ENCODE measurements around the gene GRK3. TPM values are rescaled to one million over a fixed set of nuclear protein-coding genes. Genes with fewer than 3 reads are reported as not detected.

Gene GRK3
- total and polyA plus RNA-seq, 10 of the 15 experiments (the other 5 are each of a cell fraction or from before 2014, with no cell fraction given): 3.1 to 35.1 (median 14.7) TPM

- intact Hi-C loops (cut with micrococcal nuclease; ENCODE audit: unreplicated experiment) (no loop called here), in situ Hi-C loops (cut with MboI) (no loop called here)
- no peak overlapping the region for H3K4me2 ChIP-seq (ENCODE audit: control insufficient read depth, insufficient read depth)
- ATAC-seq: no peak
- H3K79me2 ChIP-seq (ENCODE audit: control insufficient read depth, insufficient read depth, low read length): peaks cover 4% of the 10 kb centered on the region; the same call in 1 of the 2 replicates
- WGBS (ENCODE audit: insufficient coverage, insufficient replicate concordance, low lambda C conversion rate, missing lambda C conversion rate): 77% methylated on average over 6 of the region's 6 CpGs
- H3K4me3 ChIP-seq: no peak overlapping the region
- H3K36me3 ChIP-seq (ENCODE audit: control insufficient read depth in 2 of 2, insufficient read depth in 2 of 2, low read length in 1 of 2): no peaks in the 10 kb centered on the region; a peak in 1 of 4 replicates
- ChIA-PET CTCF (interaction anchor here (0.8 to 2.5 kb wide), 6 partner anchors 9 to 78 kb away, joined by 3 to 16 read pairs (median 4); no protein-coding TSS in a partner anchor), SMC1A (ENCODE audit: uncharacterized antibody, unreplicated experiment) (interaction anchor here (0.9 to 6.5 kb wide), 10 partner anchors 9 to 101 kb away, joined by 3 to 58 read pairs (median 7); no protein-coding TSS in a partner anchor), POLR2A (interaction anchor here (0.9 to 1.2 kb wide), 3 partner anchors 10 to 101 kb away, joined by 3 to 4 read pairs (median 3); no protein-coding TSS in a partner anchor), RAD21 (ENCODE audit: unreplicated experiment) (interaction anchor here (1.3 to 5.0 kb wide), 4 partner anchors 11 to 101 kb away, joined by 6 to 34 read pairs (median 14); no protein-coding TSS in a partner anchor)
- FAIRE-seq: no peak
- BruUV-seq (replicated peaks): TSS peak; percentile 16
- H3K4me1 ChIP-seq (ENCODE audit: control insufficient read depth, insufficient read depth, low read length): peaks cover 13% of the 10 kb centered on the region; the same call in 1 of the 2 replicates
- H4K20me1 ChIP-seq (ENCODE audit: control insufficient read depth, insufficient read depth): no peaks in the 10 kb centered on the region
- no peak overlapping the region for H3K9ac ChIP-seq (ENCODE audit: control insufficient read depth, insufficient read depth, low read length)
- H3K27me3 ChIP-seq (replicated peaks in 1 of 2; ENCODE audit: control insufficient read depth in 2 of 2, insufficient read depth in 2 of 2, low read length in 1 of 2): no peaks in the 10 kb centered on the region
- no peak overlapping the region for H2AFZ ChIP-seq (ENCODE audit: control insufficient read depth, low read depth, low read length)
- no peak for DNase-seq (ENCODE audit: low read depth, low spot score)
- no peak for TF ChIP-seq SMAD1 (IDR thresholded peaks at IDR 0.05; ENCODE audit: low read depth, partially characterized antibody)
- no peaks in the 10 kb centered on the region; the same call in 1 of the 3 replicates for H3K9me3 ChIP-seq (replicated peaks; ENCODE audit: control insufficient read depth, insufficient read depth, low read length)
- H3K27ac ChIP-seq (ENCODE audit: control insufficient read depth, insufficient read depth): no peak overlapping the region
Measured at GRCh38 chr22:25645266-25645665, 80.8 kb downstream of the GRK3 start.

GRCh38 chr22:25645964-25646363 lies 81.5 kb downstream of the GRK3 start:
- no peak overlapping the region for H3K4me2 ChIP-seq (ENCODE audit: control insufficient read depth, insufficient read depth)
- H2AFZ ChIP-seq (ENCODE audit: control insufficient read depth, low read depth, low read length): no peak overlapping the region
- H4K20me1 ChIP-seq (ENCODE audit: control insufficient read depth, insufficient read depth): no peaks in the 10 kb centered on the region
- SMC1A ChIA-PET (ENCODE audit: uncharacterized antibody, unreplicated experiment): interaction anchor here (0.7 to 6.5 kb wide), 7 partner anchors 11 to 102 kb away, joined by 3 to 58 read pairs (median 7); no protein-coding TSS in a partner anchor
- peaks cover 4% of the 10 kb centered on the region; the same call in 1 of the 2 replicates for H3K79me2 ChIP-seq (ENCODE audit: control insufficient read depth, insufficient read depth, low read length)
- RAD21 ChIA-PET (ENCODE audit: unreplicated experiment): interaction anchor here (2.9 to 3.0 kb wide), 2 partner anchors 10 to 102 kb away, joined by 12 to 17 read pairs; no protein-coding TSS in a partner anchor
- H3K9ac ChIP-seq (ENCODE audit: control insufficient read depth, insufficient read depth, low read length): no peak overlapping the region
- intact Hi-C loops (cut with micrococcal nuclease; ENCODE audit: unreplicated experiment): no loop called here
- CTCF ChIA-PET: interaction anchor here (1.1 to 2.5 kb wide), 3 partner anchors 11 to 78 kb away, joined by 3 to 16 read pairs (median 4); no protein-coding TSS in a partner anchor
- no peak for TF ChIP-seq ZBTB11 (CRISPR knock-in tag; IDR thresholded peaks at IDR 0.05)
- H3K4me3 ChIP-seq: no peak overlapping the region
- no peak overlapping the region for H3K27ac ChIP-seq (ENCODE audit: control insufficient read depth, insufficient read depth)
- 94% methylated on average over 1 of the region's 1 CpG for WGBS (ENCODE audit: insufficient coverage, insufficient replicate concordance, low lambda C conversion rate, missing lambda C conversion rate)
- FAIRE-seq (no peak), DNase-seq (ENCODE audit: low read depth, low spot score) (no peak), ATAC-seq (no peak)
- no peaks in the 10 kb centered on the region; a peak in 1 of 4 replicates for H3K36me3 ChIP-seq (ENCODE audit: control insufficient read depth in 2 of 2, insufficient read depth in 2 of 2, low read length in 1 of 2)
- in situ Hi-C loops (cut with MboI): no loop called here
- no peaks in the 10 kb centered on the region for H3K27me3 ChIP-seq (replicated peaks in 1 of 2; ENCODE audit: control insufficient read depth in 2 of 2, insufficient read depth in 2 of 2, low read length in 1 of 2)
- no TSS peak for BruUV-seq (replicated peaks)
- POLR2A ChIA-PET: interaction anchor here (1.2 to 1.3 kb wide), 2 partner anchors 9 to 23 kb away, joined by 3 to 5 read pairs; no protein-coding TSS in a partner anchor
- no peaks in the 10 kb centered on the region; the same call in 1 of the 3 replicates for H3K9me3 ChIP-seq (replicated peaks; ENCODE audit: control insufficient read depth, insufficient read depth, low read length)
- peaks cover 13% of the 10 kb centered on the region; the same call in 1 of the 2 replicates for H3K4me1 ChIP-seq (ENCODE audit: control insufficient read depth, insufficient read depth, low read length)

Data from GM12878 (cell line).